Measurements from ENCODE around the gene CCDC136. TPM values are rescaled to one million over a fixed set of nuclear protein-coding genes. Genes with fewer than 3 reads are reported as not detected.

CCDC136 gene
- total and polyA plus RNA-seq, 2 donors (not counting 1 experiment from before 2014, with no cell fraction given) = 8.3 to 12.1 TPM

GRCh38 chr7:128852537-128853254 lies 60.9 kb downstream of the CCDC136 start:
- H3K9me3 ChIP-seq (ENCODE audit: control insufficient read depth, insufficient read depth, low read depth, low read length) = no peaks in the 10 kb centered on the region

GRCh38 chr7:128853799-128854198 lies 62.0 kb downstream of the CCDC136 start:
- no peak for DNase-seq (ENCODE audit: low read depth in 2 of 2)
- TF ChIP-seq CTCF (conservative IDR thresholded peaks at IDR 0.05 in 1 of 2, IDR thresholded peaks at IDR 0.05 in 1 of 2; ENCODE audit: low read depth in 1 of 2, low read length in 2 of 2) (no peak), EZH2 (IDR thresholded peaks at IDR 0.05; ENCODE audit: low read length, missing control alignments) (no peak)
- Histone ChIP-seq H3K79me2 (ENCODE audit: control insufficient read depth, insufficient read depth, low read length) (no peaks in the 10 kb centered on the region), H3K36me3 (ENCODE audit: control insufficient read depth, insufficient read depth, low read length) (peaks cover 68% of the 10 kb centered on the region), H3K27ac (ENCODE audit: insufficient read depth, low read length) (no peak overlapping the region), H4K20me1 (ENCODE audit: control insufficient read depth, extremely low read depth, insufficient read depth, low read length) (peaks cover 2% of the 10 kb centered on the region), H3K9ac (ENCODE audit: insufficient read depth, low read length) (no peak overlapping the region), H3K27me3 (ENCODE audit: control insufficient read depth, insufficient read depth, low read length) (no peaks in the 10 kb centered on the region), H3K4me1 (ENCODE audit: control insufficient read depth, extremely low read depth, insufficient read depth, low read length) (no peaks in the 10 kb centered on the region), H3K9me3 (ENCODE audit: control insufficient read depth, insufficient read depth, low read depth, low read length) (no peaks in the 10 kb centered on the region), H3K4me2 (ENCODE audit: extremely low read depth, insufficient read depth, low read length) (no peak overlapping the region), H2AFZ (ENCODE audit: low read length) (no peak overlapping the region), H3K4me3 (replicated peaks in 1 of 4; ENCODE audit: control extremely low read depth in 1 of 4, insufficient read depth in 1 of 4, low read depth in 3 of 4, low read length in 4 of 4) (no peak overlapping the region)

More at GRCh38 chr7:128852537-128853254, 60.9 kb downstream of the CCDC136 start:
- H3K4me3 ChIP-seq (replicated peaks in 1 of 4; ENCODE audit: control extremely low read depth in 1 of 4, insufficient read depth in 1 of 4, low read depth in 3 of 4, low read length in 4 of 4) = no peak overlapping the region
- no peak overlapping the region for H3K4me2 ChIP-seq (ENCODE audit: extremely low read depth, insufficient read depth, low read length)
- H3K4me1 ChIP-seq (ENCODE audit: control insufficient read depth, extremely low read depth, insufficient read depth, low read length) = no peaks in the 10 kb centered on the region
- H3K27me3 ChIP-seq (ENCODE audit: control insufficient read depth, insufficient read depth, low read length) = no peaks in the 10 kb centered on the region
- H4K20me1 ChIP-seq (ENCODE audit: control insufficient read depth, extremely low read depth, insufficient read depth, low read length) = peaks cover 2% of the 10 kb centered on the region
- H3K9ac ChIP-seq (ENCODE audit: insufficient read depth, low read length) = no peak overlapping the region
- no peak for DNase-seq (ENCODE audit: low read depth in 2 of 2)
- no peak overlapping the region for H2AFZ ChIP-seq (ENCODE audit: low read length)
- no peak overlapping the region for H3K27ac ChIP-seq (ENCODE audit: insufficient read depth, low read length)
- no peak for TF ChIP-seq EZH2 (IDR thresholded peaks at IDR 0.05; ENCODE audit: low read length, missing control alignments)
- no peak for TF ChIP-seq CTCF (conservative IDR thresholded peaks at IDR 0.05 in 1 of 2, IDR thresholded peaks at IDR 0.05 in 1 of 2; ENCODE audit: low read depth in 1 of 2, low read length in 2 of 2)
- peaks cover 70% of the 10 kb centered on the region for H3K36me3 ChIP-seq (ENCODE audit: control insufficient read depth, insufficient read depth, low read length)
- no peaks in the 10 kb centered on the region for H3K79me2 ChIP-seq (ENCODE audit: control insufficient read depth, insufficient read depth, low read length)

- Histone ChIP-seq H3K4me3 (replicated peaks in 1 of 4; ENCODE audit: control extremely low read depth in 1 of 4, insufficient read depth in 1 of 4, low read depth in 3 of 4, low read length in 4 of 4) (no peak overlapping the region), H3K4me1 (ENCODE audit: control insufficient read depth, extremely low read depth, insufficient read depth, low read length) (no peaks in the 10 kb centered on the region), H3K4me2 (ENCODE audit: extremely low read depth, insufficient read depth, low read length) (no peak overlapping the region), H2AFZ (ENCODE audit: low read length) (no peak overlapping the region), H3K79me2 (ENCODE audit: control insufficient read depth, insufficient read depth, low read length) (no peaks in the 10 kb centered on the region), H3K27ac (ENCODE audit: insufficient read depth, low read length) (no peak overlapping the region), H3K27me3 (ENCODE audit: control insufficient read depth, insufficient read depth, low read length) (no peaks in the 10 kb centered on the region), H4K20me1 (ENCODE audit: control insufficient read depth, extremely low read depth, insufficient read depth, low read length) (peaks cover 2% of the 10 kb centered on the region), H3K9me3 (ENCODE audit: control insufficient read depth, insufficient read depth, low read depth, low read length) (no peaks in the 10 kb centered on the region), H3K9ac (ENCODE audit: insufficient read depth, low read length) (no peak overlapping the region), H3K36me3 (ENCODE audit: control insufficient read depth, insufficient read depth, low read length) (peaks cover 71% of the 10 kb centered on the region)
- no peak for DNase-seq (ENCODE audit: low read depth in 2 of 2)
- TF ChIP-seq CTCF (conservative IDR thresholded peaks at IDR 0.05 in 1 of 2, IDR thresholded peaks at IDR 0.05 in 1 of 2; ENCODE audit: low read depth in 1 of 2, low read length in 2 of 2) (no peak), EZH2 (IDR thresholded peaks at IDR 0.05; ENCODE audit: low read length, missing control alignments) (no peak)
These were observed 62.6 kb downstream of the CCDC136 start for GRCh38 chr7:128854396-128854795.
